ENCODE results near the gene SULT2A1. TPM values are rescaled to one million over a fixed set of nuclear protein-coding genes. Genes with fewer than 3 reads are reported as not detected.
"Not testable (repeated sequence)": the region's sequence is repeated elsewhere in the genome, so short reads cannot be mapped to it uniquely, and the experiment has no call there.

Gene SULT2A1
- total RNA-seq (not detected), polyA plus RNA-seq (ENCODE audit: insufficient read length in 6 of 6) (under 1 TPM; 0.11 to 0.38 (median 0.19) TPM)
- long read RNA-seq, donor 1, result 0 reads
- long read RNA-seq, donor 2, partial matches to known transcripts, result 0 of 2 reads
- long read RNA-seq, donor 2, other reads (novel, unspliced or antisense), result 0 of 2 reads
- long read RNA-seq, donor 3, result 0 reads
- long read RNA-seq, donor 4, result 0 reads
- long read RNA-seq, donor 5, result 0 reads
- long read RNA-seq, donor 6, partial matches to known transcripts, result 0 of 1 reads
- long read RNA-seq, donor 6, other reads (novel, unspliced or antisense), result 0 of 1 reads
- long read RNA-seq, donor 7, result 0 reads
- long read RNA-seq, donor 8, result 0 reads
- long read RNA-seq, donor 9, result 0 reads
- long read RNA-seq, donor 10, result 0 reads
- long read RNA-seq, donor 11, result 0 reads
- long read RNA-seq, donor 12, result 0 reads

GRCh38 chr19:47886010-47886559 is at the start of gene SULT2A1:
Gene SULT2A1, minus strand, starts transcription at chr19:47886315. Its CDS starts 58 bp downstream, at chr19:47886257.
- Histone ChIP-seq H3K27me3 (peaks cover 3 to 35% of the 10 kb centered on the region in 2 donors), H3K9me3 (no peaks in the 10 kb centered on the region), H3K4me1 (no peaks in the 10 kb centered on the region), H3K36me3 (no peaks in the 10 kb centered on the region), H3K27ac (no peak within 1 kb of the TSS), H3K4me3 (no peak within 1 kb of the TSS)
- DNase-seq (no peak), ATAC-seq (no peak)
- no peak for TF ChIP-seq CTCF (IDR thresholded peaks at IDR 0.05)
- intact Hi-C loops (cut with DNase I), result no loop called here

- intact Hi-C loops (cut with DNase I); H3K36me3 ChIP-seq; ATAC-seq: not testable (repeated sequence)
Observed at GRCh38 chr19:47928581-47928980, 42.5 kb upstream of the SULT2A1 start.

GRCh38 chr19:47920107-47920506 is 34.0 kb upstream of the SULT2A1 start:
- H3K4me1 ChIP-seq; H3K9me3 ChIP-seq; H3K27ac ChIP-seq; H3K36me3 ChIP-seq; H3K4me3 ChIP-seq; ATAC-seq; intact Hi-C loops (cut with DNase I); H3K27me3 ChIP-seq; DNase-seq: not testable (repeated sequence)
- peak; percentile 58 to 64 for TF ChIP-seq CTCF (IDR thresholded peaks at IDR 0.05)

More at GRCh38 chr19:47928581-47928980, 42.5 kb upstream of the SULT2A1 start:
- DNase-seq, H3K27ac ChIP-seq, H3K4me1 ChIP-seq, H3K9me3 ChIP-seq, H3K4me3 ChIP-seq, H3K27me3 ChIP-seq: not testable (repeated sequence)

- DNase-seq; H3K27me3 ChIP-seq; H3K27ac ChIP-seq; H3K36me3 ChIP-seq; H3K9me3 ChIP-seq; ATAC-seq; H3K4me3 ChIP-seq; intact Hi-C loops (cut with DNase I); H3K4me1 ChIP-seq: not testable (repeated sequence)
Observed at GRCh38 chr19:47910191-47910590, 24.1 kb upstream of the SULT2A1 start.

- H3K4me1 ChIP-seq; H3K4me3 ChIP-seq; ATAC-seq; H3K27me3 ChIP-seq; H3K9me3 ChIP-seq; H3K36me3 ChIP-seq; intact Hi-C loops (cut with DNase I); H3K27ac ChIP-seq: not testable (repeated sequence)
- peak in 2 of 4 donors; percentile 49 to 52 for DNase-seq
- TF ChIP-seq CTCF (IDR thresholded peaks at IDR 0.05), result peak; percentile 45 to 57
Observed at GRCh38 chr19:47909350-47909749, 23.2 kb upstream of the SULT2A1 start.

- no peak for TF ChIP-seq CTCF (IDR thresholded peaks at IDR 0.05)
- Histone ChIP-seq H3K4me1 (no peaks in the 10 kb centered on the region), H3K27me3 (peaks cover 0 to 22% of the 10 kb centered on the region in 2 donors), H3K9me3 (peaks cover 0 to under 1% of the 10 kb centered on the region in 2 donors), H3K36me3 (no peaks in the 10 kb centered on the region), H3K4me3 (no peak overlapping the region), H3K27ac (no peak overlapping the region)
- no peak for ATAC-seq
- no peak for DNase-seq
- intact Hi-C loops (cut with DNase I), result no loop called here
Observed at GRCh38 chr19:47901370-47901769, 15.3 kb upstream of the SULT2A1 start.

Measured in left lung (tissue), 14 donors.